GM19455 (cell line): ENCODE results near the gene FSHR.

ENCODE experiments used
- ATAC-seq: cut with Tn5 transposase; IDR thresholded peaks from one replicate; pipeline ENCODE4 v1.9.1; 2021; ENCODE audit not compliant: unreplicated experiment

The FSHR gene

GRCh38 chr2:49154140-49154539 lies at the start of gene FSHR:
Gene FSHR, minus strand, starts transcription at chr2:49154515. Its CDS starts 98 bp downstream, at chr2:49154417.
- ATAC-seq, result no peak

- no peak for ATAC-seq
Measured at GRCh38 chr2:49199266-49199665, 45.0 kb upstream of the FSHR start.

- no peak for ATAC-seq
Measured at GRCh38 chr2:49194701-49195100, 40.4 kb upstream of the FSHR start.

GRCh38 chr2:49192036-49192435 lies 37.7 kb upstream of the FSHR start:
- ATAC-seq, result no peak

GRCh38 chr2:49189512-49190225 lies 35.4 kb upstream of the FSHR start:
- ATAC-seq, result no peak

GRCh38 chr2:49186050-49186648 lies 31.8 kb upstream of the FSHR start:
- ATAC-seq, result no peak

- no peak for ATAC-seq
Measured at GRCh38 chr2:49178656-49179055, 24.3 kb upstream of the FSHR start.

GRCh38 chr2:49177194-49177593 lies 22.9 kb upstream of the FSHR start:
- no peak for ATAC-seq

- no peak for ATAC-seq
Measured at GRCh38 chr2:49175831-49176230, 21.5 kb upstream of the FSHR start.

GRCh38 chr2:49174750-49175149 lies 20.4 kb upstream of the FSHR start:
- ATAC-seq, result no peak

GRCh38 chr2:49167131-49167530 lies 12.8 kb upstream of the FSHR start:
- ATAC-seq, result no peak

- no peak for ATAC-seq
Measured at GRCh38 chr2:49165662-49166061, 11.3 kb upstream of the FSHR start.

GRCh38 chr2:49164729-49165128 lies 10.4 kb upstream of the FSHR start:
- ATAC-seq, result no peak

- ATAC-seq, result no peak
Measured at GRCh38 chr2:49162151-49162550, 7.8 kb upstream of the FSHR start.

- ATAC-seq, result no peak
Measured at GRCh38 chr2:49154891-49155290, 576 bp upstream of the FSHR start.

GRCh38 chr2:49153252-49153651 lies 1.1 kb downstream of the FSHR start:
- no peak for ATAC-seq

GRCh38 chr2:49152824-49153223 lies 1.5 kb downstream of the FSHR start:
- no peak for ATAC-seq

- no peak for ATAC-seq
Measured at GRCh38 chr2:49146401-49146800, 7.9 kb downstream of the FSHR start.

- ATAC-seq, result no peak
Measured at GRCh38 chr2:49131801-49132200, 22.5 kb downstream of the FSHR start.

GRCh38 chr2:49129034-49129433 lies 25.3 kb downstream of the FSHR start:
- ATAC-seq, result no peak

- no peak for ATAC-seq
Measured at GRCh38 chr2:49123600-49123999, 30.7 kb downstream of the FSHR start.

- ATAC-seq, result no peak
Measured at GRCh38 chr2:49122107-49122506, 32.2 kb downstream of the FSHR start.

GRCh38 chr2:49113046-49113445 lies 41.3 kb downstream of the FSHR start:
- no peak for ATAC-seq
